Islet precursor cell (in vitro differentiated cells): Measurements from ENCODE around the gene EHD2.
"Not testable (repeated sequence)": the region's sequence is repeated elsewhere in the genome, so short reads cannot be mapped to it uniquely, and the experiment has no call there.

Experiments used
- DNase-seq: peaks from one replicate; pipeline ENCODE4 v3.0.0-alpha.2; 2018

Gene EHD2

GRCh38 chr19:47716270-47716937 lies 3.2 kb downstream of the EHD2 start:
- DNase-seq, result no peak

GRCh38 chr19:47718415-47719046 lies 5.3 kb downstream of the EHD2 start:
- DNase-seq, result not testable (repeated sequence)

- peak; percentile 96 for DNase-seq
These were observed 6.0 kb downstream of the EHD2 start for GRCh38 chr19:47719047-47719859.

GRCh38 chr19:47720669-47721422 lies 7.6 kb downstream of the EHD2 start:
- no peak for DNase-seq

GRCh38 chr19:47723581-47723940 lies 10.3 kb downstream of the EHD2 start:
- peak; percentile 78 for DNase-seq

GRCh38 chr19:47725759-47726401 lies 12.7 kb downstream of the EHD2 start:
- no peak for DNase-seq

- no peak for DNase-seq
These were observed 13.2 kb downstream of the EHD2 start for GRCh38 chr19:47726467-47726866.

- DNase-seq, result not testable (repeated sequence)
These were observed 15.1 kb downstream of the EHD2 start for GRCh38 chr19:47728295-47728694.

GRCh38 chr19:47729468-47729798 lies 16.2 kb downstream of the EHD2 start:
- DNase-seq, result peak; percentile 97

GRCh38 chr19:47729799-47730520 lies 16.7 kb downstream of the EHD2 start:
- DNase-seq, result peak; percentile 89

- no peak for DNase-seq
These were observed 17.3 kb downstream of the EHD2 start for GRCh38 chr19:47730521-47730889.

- no peak for DNase-seq
These were observed 17.7 kb downstream of the EHD2 start for GRCh38 chr19:47730910-47731309.

- peak; percentile 64 for DNase-seq
These were observed 21.9 kb downstream of the EHD2 start for GRCh38 chr19:47735131-47735530.

- no peak for DNase-seq
These were observed 27.8 kb downstream of the EHD2 start for GRCh38 chr19:47740866-47741519.

- DNase-seq, result no peak
These were observed 28.4 kb downstream of the EHD2 start for GRCh38 chr19:47741544-47742140.

- DNase-seq, result no peak
These were observed 29.4 kb downstream of the EHD2 start for GRCh38 chr19:47742634-47743033.

GRCh38 chr19:47745010-47745901 lies 32.0 kb downstream of the EHD2 start, which contains the start of gene NOP53:
TSS of gene NOP53 (plus strand) at chr19:47745546. CDS start at chr19:47745560, 14 bp downstream.
- peak; percentile 98 for DNase-seq

- DNase-seq, result not testable (repeated sequence)
These were observed 32.9 kb downstream of the EHD2 start for GRCh38 chr19:47746129-47746528.

- DNase-seq, result no peak
These were observed 36.1 kb downstream of the EHD2 start for GRCh38 chr19:47749326-47749725.

- no peak for DNase-seq
These were observed 37.5 kb downstream of the EHD2 start for GRCh38 chr19:47750752-47751151.
